Upper lobe of left lung (tissue), 6 donors: ENCODE results near the gene LACTB. TPM values are rescaled to one million over a fixed set of nuclear protein-coding genes. Genes with fewer than 3 reads are reported as not detected.
A peak's percentile ranks its signal among the peaks of the same experiment; 100 is the strongest.

Experiments
- ATAC-seq, 2 donors: fragments of 200-7000 bp; cut with Tn5 transposase; one replicate each; pipeline ENCODE4 v1.9.1; 2022; ENCODE audit warnings: mild to moderate bottlenecking in 2 of 2, moderate library complexity in 2 of 2; ENCODE audit not compliant: low FRiP score in 2 of 2
- DNase-seq, 2 donors: peaks; one replicate each; pipeline ENCODE4 v3.0.0-alpha.2; 2019 to 2020
- H3K27ac ChIP-seq, 4 donors: fragments of 200-600 bp; sonication (generic); one replicate each; pipeline ENCODE4 v1.5.1; 2016 to 2019
- H3K27me3 ChIP-seq, 4 donors: fragments of 200-600 bp; sonication (generic); one replicate each; pipeline ENCODE4 v1.5.1; 2017 to 2019
- H3K36me3 ChIP-seq, 4 donors: fragments of 200-600 bp; sonication (generic); one replicate each; pipeline ENCODE4 v1.5.1; 2016 to 2019
- H3K4me1 ChIP-seq, 4 donors: fragments of 200-600 bp; sonication (generic); one replicate each; pipeline ENCODE4 v1.5.1; 2018 to 2019
- H3K4me3 ChIP-seq, 4 donors: fragments of 200-600 bp; sonication (generic); one replicate each; pipeline ENCODE4 v1.5.1; 2017 to 2019; ENCODE audit warnings: mild to moderate bottlenecking in 2 of 4, moderate library complexity in 1 of 4
- H3K9me3 ChIP-seq, 4 donors: fragments of 200-600 bp; sonication (generic); one replicate each; pipeline ENCODE4 v1.5.1; 2018 to 2019
- EP300 ChIP-seq, 4 donors: sonication (generic); formaldehyde crosslinking; IDR thresholded peaks; one replicate each; pipeline ENCODE4 v1.5.1; 2017; ENCODE audit warnings: antibody characterized with exemption in 4 of 4, control low read depth in 2 of 4
- POLR2A ChIP-seq, 4 donors: fragments of 450-650 bp; IDR thresholded peaks; one replicate each; pipeline ENCODE4 v1.5.1; 2016 to 2017; ENCODE audit warnings: antibody characterized with exemption in 4 of 4, mild to moderate bottlenecking in 2 of 4
- POLR2AphosphoS5 ChIP-seq, 2 donors: sonication (generic); formaldehyde crosslinking; IDR thresholded peaks; one replicate each; pipeline ENCODE4 v1.5.1; 2017; ENCODE audit warnings: antibody characterized with exemption in 2 of 2
- WGBS, 2 donors: methylation state at CpG; one replicate each; pipeline ENCODE4 v1.1.5; 2017 to 2018; 5-methylcytosine and 5-hydroxymethylcytosine counted together
- total RNA-seq, 6 donors: library from RNA; depleted of rRNA in 4 of 6; stranded (reverse); fragments of >200 nt in 4 of 6; gene quantifications; one replicate each; pipeline versions ENCODE4 v1.1.0 to v1.2.1, GENCODE V29; 2016 to 2021
- TF ChIP-seq, protein P1 (sequence below), 6 experiments: fragments of 450-650 bp in 4 of 6; fragments of 200-600 bp in 2 of 6; sonication (generic) in 2 of 6; IDR thresholded peaks; one replicate each; pipeline ENCODE4 v1.5.1; 2016 to 2019; ENCODE audit warnings: antibody characterized with exemption in 6 of 6
- donor health status: DM: no; HTN: no; CAD: no; lungs with moderate emphysema.
- donor health status: DM: no; HTN: yes; CAD: no; lungs with severe emphysema.

LACTB gene
- total RNA-seq, 6 donors from 2014 or later = 18.4 to 31.5 (median 23.1) TPM

DNA sequence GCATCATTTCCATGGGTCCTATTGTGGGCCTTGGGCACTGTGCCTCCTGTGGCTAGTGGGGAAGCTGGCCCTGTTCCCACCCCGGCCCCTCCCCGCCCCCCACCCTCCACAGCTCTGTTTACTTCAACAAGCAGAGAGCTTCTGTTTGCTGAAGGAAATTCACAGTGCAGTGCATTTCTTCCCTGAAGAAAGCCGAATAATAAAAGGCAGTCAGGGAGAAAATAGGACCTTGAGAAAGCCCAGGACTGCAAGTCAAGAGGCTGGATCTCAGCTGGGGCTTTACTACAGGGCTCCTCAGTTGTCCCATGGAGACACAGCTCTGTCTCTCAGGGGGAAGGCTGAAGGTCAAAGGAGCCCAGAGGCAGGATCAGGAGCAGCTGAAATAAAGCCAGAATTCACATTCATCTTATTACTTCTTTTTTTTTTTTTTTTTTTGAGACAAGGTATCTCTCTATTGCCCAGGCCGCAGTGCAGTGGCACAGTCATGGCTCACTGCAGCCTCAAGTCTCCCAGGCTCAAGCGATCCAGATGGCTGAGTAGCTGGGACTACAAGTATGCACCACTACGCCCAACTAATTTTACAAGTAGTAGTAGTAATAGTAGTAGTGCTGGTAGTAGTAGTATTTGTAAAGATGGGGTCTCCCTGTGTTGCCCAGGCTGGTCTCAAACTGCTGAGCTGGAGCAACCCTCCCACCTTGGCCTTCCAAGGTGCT is 33.0 kb upstream of the LACTB start:
- Histone ChIP-seq H3K27me3 (no peaks in the 10 kb centered on the region), H3K36me3 (no peaks in the 10 kb centered on the region), H3K4me1 (peaks cover 3 to 32% (median 12%) of the 10 kb centered on the region in 4 donors), H3K4me3 (no peak overlapping the region), H3K27ac (peak overlapping the region in 3 of 4 donors; percentile 10 to 49 (median 44)), H3K9me3 (no peaks in the 10 kb centered on the region)
- WGBS, 2 donors = 60 to 73% methylated on average over 6 of the region's 6 CpGs
- no peak for TF ChIP-seq POLR2AphosphoS5 (IDR thresholded peaks at IDR 0.05)
- TF ChIP-seq, protein P1, sequence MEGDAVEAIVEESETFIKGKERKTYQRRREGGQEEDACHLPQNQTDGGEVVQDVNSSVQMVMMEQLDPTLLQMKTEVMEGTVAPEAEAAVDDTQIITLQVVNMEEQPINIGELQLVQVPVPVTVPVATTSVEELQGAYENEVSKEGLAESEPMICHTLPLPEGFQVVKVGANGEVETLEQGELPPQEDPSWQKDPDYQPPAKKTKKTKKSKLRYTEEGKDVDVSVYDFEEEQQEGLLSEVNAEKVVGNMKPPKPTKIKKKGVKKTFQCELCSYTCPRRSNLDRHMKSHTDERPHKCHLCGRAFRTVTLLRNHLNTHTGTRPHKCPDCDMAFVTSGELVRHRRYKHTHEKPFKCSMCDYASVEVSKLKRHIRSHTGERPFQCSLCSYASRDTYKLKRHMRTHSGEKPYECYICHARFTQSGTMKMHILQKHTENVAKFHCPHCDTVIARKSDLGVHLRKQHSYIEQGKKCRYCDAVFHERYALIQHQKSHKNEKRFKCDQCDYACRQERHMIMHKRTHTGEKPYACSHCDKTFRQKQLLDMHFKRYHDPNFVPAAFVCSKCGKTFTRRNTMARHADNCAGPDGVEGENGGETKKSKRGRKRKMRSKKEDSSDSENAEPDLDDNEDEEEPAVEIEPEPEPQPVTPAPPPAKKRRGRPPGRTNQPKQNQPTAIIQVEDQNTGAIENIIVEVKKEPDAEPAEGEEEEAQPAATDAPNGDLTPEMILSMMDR (IDR thresholded peaks at IDR 0.05) = no peak
- TF ChIP-seq EP300 (IDR thresholded peaks at IDR 0.05) = no peak
- no peak for TF ChIP-seq POLR2A (IDR thresholded peaks at IDR 0.05)
- ATAC-seq (peak in 1 of 2 donors; percentile 7), DNase-seq (no peak)

DNA sequence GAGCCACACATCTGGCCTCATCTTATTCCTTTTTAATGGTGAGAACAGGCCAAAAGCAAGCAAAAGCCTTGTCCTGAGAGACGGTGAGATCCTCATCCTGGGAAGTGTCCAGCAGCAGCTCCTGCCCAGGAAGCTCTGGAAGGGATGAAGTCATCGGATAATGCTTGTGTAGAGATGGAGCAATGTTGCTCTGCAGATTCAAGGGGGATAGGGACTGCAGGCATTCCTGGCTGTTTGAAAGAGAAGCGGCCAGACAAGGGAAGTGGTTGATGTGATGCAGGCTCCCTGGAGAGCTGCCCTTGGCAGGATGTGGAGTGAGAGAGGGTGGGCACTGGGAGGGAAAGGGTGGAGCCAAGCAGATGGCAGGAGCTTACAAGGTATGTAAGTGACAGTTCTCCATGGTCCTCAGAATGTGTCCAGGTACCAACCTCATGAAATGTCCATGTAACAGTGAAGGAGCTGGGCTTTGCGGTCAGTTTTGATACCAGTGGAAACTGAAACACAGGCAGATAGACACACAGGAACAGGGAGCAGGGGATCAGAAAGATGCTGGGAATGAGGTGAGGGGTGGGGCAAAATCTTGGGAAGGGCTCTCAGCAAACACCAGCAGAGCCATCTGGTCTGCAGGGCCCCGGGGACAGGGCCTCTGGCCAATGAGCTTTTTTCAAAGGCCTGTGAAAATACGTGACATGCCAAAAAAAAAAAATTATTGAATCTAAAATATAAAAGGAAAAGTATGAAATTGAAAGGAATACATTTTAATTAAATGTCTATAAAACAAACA is 32.2 kb upstream of the LACTB start:
- H3K27me3 ChIP-seq = no peaks in the 10 kb centered on the region
- no peaks in the 10 kb centered on the region for H3K9me3 ChIP-seq
- ATAC-seq (peak in 1 of 2 donors; percentile 81), DNase-seq (no peak)
- H3K27ac ChIP-seq = peak overlapping the region in 3 of 4 donors; percentile 10 to 49 (median 44)
- H3K4me1 ChIP-seq = peaks cover 3 to 33% (median 12%) of the 10 kb centered on the region in 4 donors
- H3K36me3 ChIP-seq = no peaks in the 10 kb centered on the region
- TF ChIP-seq EP300 (IDR thresholded peaks at IDR 0.05) = no peak
- TF ChIP-seq POLR2A (IDR thresholded peaks at IDR 0.05) = no peak
- TF ChIP-seq, protein P1 (IDR thresholded peaks at IDR 0.05) = no peak
- TF ChIP-seq POLR2AphosphoS5 (IDR thresholded peaks at IDR 0.05) = no peak
- no peak overlapping the region for H3K4me3 ChIP-seq
- WGBS, 2 donors = 55 to 57% methylated on average over 6 of the region's 6 CpGs

DNA sequence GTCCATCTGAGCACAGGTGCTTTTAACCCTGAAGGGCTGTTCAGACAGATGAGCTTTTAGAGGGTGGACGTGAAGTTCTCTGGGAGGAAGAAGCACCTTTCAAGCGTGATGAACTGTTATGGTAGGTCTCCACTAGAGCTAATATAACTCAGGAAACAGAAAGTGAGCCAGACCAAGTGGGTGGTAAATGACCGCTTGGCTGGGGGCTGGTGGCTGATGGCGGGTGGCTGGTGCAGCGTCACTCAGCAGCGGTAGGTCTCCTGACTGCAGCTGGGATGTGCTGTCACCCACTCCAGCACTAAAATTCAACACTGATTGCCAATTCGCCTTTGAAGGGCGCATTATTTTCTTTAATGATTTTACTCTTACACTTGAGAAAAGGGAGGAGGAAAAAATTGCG is 31.2 kb upstream of the LACTB start:
- Histone ChIP-seq H3K27me3 (no peaks in the 10 kb centered on the region), H3K36me3 (no peaks in the 10 kb centered on the region), H3K4me1 (peaks cover 3 to 33% (median 12%) of the 10 kb centered on the region in 4 donors), H3K27ac (no peak overlapping the region), H3K4me3 (no peak overlapping the region), H3K9me3 (no peaks in the 10 kb centered on the region)
- 78 to 83% methylated on average over 9 of the region's 9 CpGs for WGBS, 2 donors
- ATAC-seq (no peak), DNase-seq (peak in 1 of 2 donors; percentile 57)
- TF ChIP-seq POLR2AphosphoS5 (IDR thresholded peaks at IDR 0.05) (no peak), POLR2A (IDR thresholded peaks at IDR 0.05) (no peak), EP300 (IDR thresholded peaks at IDR 0.05) (no peak)
- TF ChIP-seq, protein P1 (IDR thresholded peaks at IDR 0.05) = no peak

DNA sequence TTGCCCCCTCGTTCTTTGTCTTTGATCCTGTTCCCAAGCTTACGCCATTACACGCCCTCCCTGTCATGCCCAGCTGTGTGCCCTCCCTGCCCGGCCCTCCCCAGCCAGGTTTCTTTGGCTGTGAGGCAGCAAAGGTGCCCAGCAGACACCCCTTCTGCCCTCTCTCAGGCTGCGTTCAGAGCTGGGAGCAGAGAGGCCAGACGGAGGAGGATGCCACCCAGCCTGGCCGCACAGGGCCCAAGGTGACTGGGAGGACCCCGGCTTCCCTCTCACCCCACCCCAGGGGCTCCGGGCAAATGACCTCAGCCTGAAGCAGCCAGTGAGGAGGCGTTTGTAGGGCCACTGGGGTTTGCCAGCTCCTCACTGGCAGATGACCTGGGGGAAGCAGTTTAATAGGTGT is 30.8 kb upstream of the LACTB start:
- Histone ChIP-seq H3K27me3 (no peaks in the 10 kb centered on the region), H3K27ac (no peak overlapping the region), H3K4me3 (no peak overlapping the region), H3K9me3 (no peaks in the 10 kb centered on the region), H3K36me3 (no peaks in the 10 kb centered on the region), H3K4me1 (peaks cover 3 to 33% (median 12%) of the 10 kb centered on the region in 4 donors)
- DNase-seq (peak in 1 of 2 donors; percentile 58), ATAC-seq (no peak)
- no peak for TF ChIP-seq POLR2A (IDR thresholded peaks at IDR 0.05)
- no peak for TF ChIP-seq POLR2AphosphoS5 (IDR thresholded peaks at IDR 0.05)
- TF ChIP-seq, protein P1 (IDR thresholded peaks at IDR 0.05) = no peak
- no peak for TF ChIP-seq EP300 (IDR thresholded peaks at IDR 0.05)
- WGBS, 2 donors = 70 to 81% methylated on average over 6 to 10 of the region's 10 CpGs
